Fibroblast of the aortic adventitia (primary cell): Measurements from ENCODE around the gene TFF2. TPM values are rescaled to one million over a fixed set of nuclear protein-coding genes. Genes with fewer than 3 reads are reported as not detected.

Experiments used
- DNase-seq: peaks from one replicate; pipeline ENCODE4 v3.0.0-alpha.2; 2010; ENCODE audit warnings: low read depth
- H3K4me3 ChIP-seq: 2 replicates; pipeline ENCODE4 v1.5.1; 2011; ENCODE audit warnings: low read depth, mild to moderate bottlenecking, control low read depth, low read length, moderate library complexity
- CTCF ChIP-seq: IDR thresholded peaks from 2 replicates; pipeline ENCODE4 v1.5.1; 2011; ENCODE audit warnings: mild to moderate bottlenecking, low read length, control low read depth, inconsistent platforms; ENCODE audit not compliant: insufficient read depth
- total RNA-seq: library from RNA; depleted of rRNA; stranded (reverse); fragments of >200 nt; gene quantifications from 2 replicates; pipeline ENCODE4 v1.2.3, GENCODE V29; 2012; ENCODE audit warnings: low replicate concordance

TFF2 gene
- total RNA-seq, 1 donor, result not detected

DNA sequence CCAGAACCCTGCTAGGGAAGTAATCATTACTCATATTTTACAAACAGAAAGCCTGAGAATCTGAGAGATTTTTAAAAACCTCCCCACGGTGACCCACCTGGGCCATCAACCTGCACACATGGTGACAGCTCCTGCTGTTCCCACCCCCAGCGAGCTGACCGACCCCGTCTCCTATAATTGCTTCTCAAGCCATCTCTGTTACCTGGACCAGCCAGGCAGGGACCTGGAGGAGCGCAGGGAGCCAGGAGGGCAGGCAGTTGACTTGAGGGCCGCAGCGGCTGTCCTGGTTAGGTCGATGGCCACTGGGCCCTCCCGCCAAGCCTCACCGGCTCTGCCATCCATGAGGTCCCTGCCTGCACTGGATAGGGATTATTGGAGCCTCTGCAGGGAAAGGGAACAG, 7.7 kb downstream of the TFF2 start:
- no peak for TF ChIP-seq CTCF
- DNase-seq, result no peak
- no peak overlapping the region for H3K4me3 ChIP-seq

GRCh38 chr21:42341776-42342542, 8.8 kb downstream of the TFF2 start:
- H3K4me3 ChIP-seq, result no peak overlapping the region
- DNase-seq, result no peak
- no peak for TF ChIP-seq CTCF

DNA sequence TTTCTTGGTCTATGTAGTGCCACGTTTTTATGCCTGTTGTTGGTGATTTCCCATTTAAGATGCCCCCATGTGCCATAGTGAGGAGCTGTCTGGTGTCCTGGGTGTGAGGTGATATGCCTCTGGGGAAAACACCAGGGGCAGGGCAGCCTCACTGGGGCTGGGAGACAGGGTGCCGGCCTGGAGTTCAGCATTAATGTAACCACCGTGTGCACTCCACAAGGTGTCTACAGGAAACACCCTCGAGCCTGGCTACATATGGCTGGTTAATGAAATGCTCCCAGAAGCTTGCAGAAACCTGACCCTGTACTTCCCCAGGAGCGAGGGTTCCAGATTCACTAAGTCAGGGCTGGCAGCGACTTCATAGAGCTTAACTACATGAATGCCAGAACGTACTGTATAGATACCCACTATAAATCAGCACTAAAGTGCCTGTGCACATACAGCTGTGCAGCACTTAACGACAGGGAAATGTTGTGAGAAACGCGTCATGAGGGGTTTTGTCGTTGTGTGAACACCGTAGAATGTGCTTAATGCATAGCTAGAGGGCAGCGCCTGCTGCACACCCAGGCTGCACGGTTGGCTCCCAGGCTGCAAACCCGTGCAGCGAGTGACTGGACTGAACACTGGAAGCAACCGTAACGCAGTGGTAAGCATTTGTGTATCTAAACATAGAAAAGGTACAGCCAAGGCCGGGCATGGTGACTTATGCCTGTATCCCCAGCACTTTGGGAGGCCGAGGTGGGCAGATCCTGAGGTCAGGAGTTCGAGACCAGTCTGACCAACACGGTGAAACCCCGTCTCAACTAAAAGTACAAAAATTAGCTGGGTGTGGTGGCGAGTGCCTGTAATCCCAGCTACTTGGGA, 10.4 kb downstream of the TFF2 start:
- DNase-seq, result no peak
- TF ChIP-seq CTCF, result no peak
- no peak overlapping the region for H3K4me3 ChIP-seq

- no peak overlapping the region for H3K4me3 ChIP-seq
- no peak for TF ChIP-seq CTCF
Observed at GRCh38 chr21:42338729-42339715, 11.8 kb downstream of the TFF2 start.

GRCh38 chr21:42337830-42338728, 12.7 kb downstream of the TFF2 start:
- peak; percentile 19 for DNase-seq
- TF ChIP-seq CTCF, result peak; percentile 41
- no peak overlapping the region for H3K4me3 ChIP-seq

More at GRCh38 chr21:42338729-42339715, 11.8 kb downstream of the TFF2 start:
- DNase-seq, result no peak
